PFSK-1 (cell line): ENCODE results near the gene STRN.

ENCODE experiments used
- FOXP2 ChIP-seq: optimal IDR thresholded peaks from 2 replicates; pipeline ENCODE3; 2011; ENCODE audit warnings: borderline replicate concordance, control low read depth, inconsistent platforms; ENCODE audit not compliant: insufficient read depth; ENCODE audit errors: extremely low read length, extremely low read depth
- POLR2AphosphoS5 ChIP-seq: IDR thresholded peaks from 2 replicates; pipeline ENCODE4 v1.6.1; 2012; ENCODE audit warnings: low read depth, mild to moderate bottlenecking, control low read depth, low read length, moderate library complexity
- REST ChIP-seq, 2 experiments: IDR thresholded peaks; 2 replicates each; pipeline versions ENCODE4 v1.6.1 to v1.8.0; 2011 to 2012; ENCODE audit warnings: low read depth in 2 of 2, low read length in 2 of 2, control low read depth in 1 of 2, inconsistent platforms in 1 of 2, mild to moderate bottlenecking in 1 of 2, moderate library complexity in 1 of 2; ENCODE audit not compliant: insufficient read depth in 1 of 2
- SIN3A ChIP-seq: IDR thresholded peaks from 2 replicates; pipeline ENCODE4 v1.6.1; 2012; ENCODE audit warnings: mild to moderate bottlenecking, low read length, moderate library complexity, borderline replicate concordance; ENCODE audit not compliant: insufficient read depth
- TAF1 ChIP-seq: IDR thresholded peaks from 2 replicates; pipeline ENCODE4 v1.6.1; 2012; ENCODE audit warnings: low read length, control low read depth, borderline replicate concordance; ENCODE audit not compliant: insufficient read depth

STRN gene

GRCh38 chr2:36797324-36798070, 168.8 kb downstream of the STRN start:
- no peak for TF ChIP-seq FOXP2
- TF ChIP-seq POLR2AphosphoS5: no peak
- no peak for TF ChIP-seq TAF1
- no peak for TF ChIP-seq REST (IDR thresholded peaks at IDR 0.05; ENCODE audit: insufficient read depth in 1 of 2, low read depth in 2 of 2, low read length in 2 of 2)
- TF ChIP-seq SIN3A: no peak
